ENCODE data around the gene RNU6-9. TPM values are rescaled to one million over a fixed set of nuclear protein-coding genes. Genes with fewer than 3 reads are reported as not detected.
"Not testable (repeated sequence)": the region's sequence is repeated elsewhere in the genome, so short reads cannot be mapped to it uniquely, and the experiment has no call there.

Gene RNU6-9
- total and polyA plus RNA-seq, 11 donors, result not detected

- not testable (repeated sequence) for H3K4me3 ChIP-seq, ATAC-seq, H3K27me3 ChIP-seq, DNase-seq, H3K27ac ChIP-seq, H3K4me1 ChIP-seq, H3K9me3 ChIP-seq
- 86 to 94% (median 90%) methylated on average over 15 to 24 of the region's 24 CpGs for WGBS, 4 donors
- H3K36me3 ChIP-seq, result peaks cover 0 to 75% (median 66%) of the 10 kb centered on the region in 9 donors
- intact Hi-C loops (cut with DNase I), result loop anchor here in 1 of 10 donors (5.0 kb wide), 1 partner anchor 38 kb away; the partner anchor contains the start of gene KISS1R
Measured at GRCh38 chr19:878751-879561, 14.3 kb upstream of the RNU6-9 start.

- Histone ChIP-seq H3K27me3 (no peaks in the 10 kb centered on the region), H3K9me3 (no peaks in the 10 kb centered on the region), H3K4me3 (no peak overlapping the region), H3K4me1 (no peaks in the 10 kb centered on the region), H3K27ac (no peak overlapping the region), H3K36me3 (peaks cover 0 to 75% (median 66%) of the 10 kb centered on the region in 9 donors)
- ATAC-seq, result no peak
- no peak for TF ChIP-seq POLR2A (IDR thresholded peaks at IDR 0.05)
- TF ChIP-seq, protein P1, sequence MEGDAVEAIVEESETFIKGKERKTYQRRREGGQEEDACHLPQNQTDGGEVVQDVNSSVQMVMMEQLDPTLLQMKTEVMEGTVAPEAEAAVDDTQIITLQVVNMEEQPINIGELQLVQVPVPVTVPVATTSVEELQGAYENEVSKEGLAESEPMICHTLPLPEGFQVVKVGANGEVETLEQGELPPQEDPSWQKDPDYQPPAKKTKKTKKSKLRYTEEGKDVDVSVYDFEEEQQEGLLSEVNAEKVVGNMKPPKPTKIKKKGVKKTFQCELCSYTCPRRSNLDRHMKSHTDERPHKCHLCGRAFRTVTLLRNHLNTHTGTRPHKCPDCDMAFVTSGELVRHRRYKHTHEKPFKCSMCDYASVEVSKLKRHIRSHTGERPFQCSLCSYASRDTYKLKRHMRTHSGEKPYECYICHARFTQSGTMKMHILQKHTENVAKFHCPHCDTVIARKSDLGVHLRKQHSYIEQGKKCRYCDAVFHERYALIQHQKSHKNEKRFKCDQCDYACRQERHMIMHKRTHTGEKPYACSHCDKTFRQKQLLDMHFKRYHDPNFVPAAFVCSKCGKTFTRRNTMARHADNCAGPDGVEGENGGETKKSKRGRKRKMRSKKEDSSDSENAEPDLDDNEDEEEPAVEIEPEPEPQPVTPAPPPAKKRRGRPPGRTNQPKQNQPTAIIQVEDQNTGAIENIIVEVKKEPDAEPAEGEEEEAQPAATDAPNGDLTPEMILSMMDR (IDR thresholded peaks at IDR 0.05), result no peak
- intact Hi-C loops (cut with DNase I), result loop anchor here in 1 of 10 donors (5.0 kb wide), 1 partner anchor 37 kb away; the partner anchor contains the start of gene KISS1R
- WGBS, 4 donors, result 89 to 91% (median 90%) methylated on average over 11 to 37 of the region's 37 CpGs
- no peak for DNase-seq
Measured at GRCh38 chr19:879711-880438, 13.4 kb upstream of the RNU6-9 start.

DNA sequence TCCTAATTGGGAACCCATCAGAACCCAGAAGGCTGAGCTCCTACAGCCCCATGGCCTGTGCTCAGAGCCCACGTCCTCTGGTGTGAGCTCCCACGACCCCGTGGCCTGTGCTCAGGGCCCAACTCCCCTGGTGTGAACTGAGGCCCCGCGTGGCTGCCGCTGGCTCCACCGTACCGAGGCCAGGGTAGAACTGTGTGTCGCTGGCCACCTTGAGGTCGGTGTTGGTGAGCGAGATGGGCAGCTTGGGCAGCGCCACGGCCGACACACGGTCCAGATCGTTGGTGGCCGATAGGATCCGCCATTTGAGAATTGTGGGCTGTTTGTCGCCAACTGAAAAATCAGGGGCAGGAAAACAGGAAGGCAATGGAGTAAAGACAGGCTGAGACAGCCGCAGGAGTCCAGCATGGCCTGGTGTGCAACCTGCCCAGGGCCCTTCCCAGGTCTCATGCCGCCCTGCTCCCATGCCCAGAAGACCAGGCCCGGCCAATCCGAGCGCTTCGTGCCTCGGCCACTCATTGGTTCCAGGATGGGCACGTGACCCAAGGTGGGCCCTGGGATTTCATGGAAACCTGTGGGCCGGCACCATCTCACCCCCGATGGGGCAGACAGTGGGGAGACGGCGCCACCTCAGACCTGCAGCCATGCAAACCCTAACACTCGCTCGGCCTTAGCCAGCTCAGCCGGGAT is 11.8 kb upstream of the RNU6-9 start:
- H3K27me3 ChIP-seq, result no peaks in the 10 kb centered on the region
- intact Hi-C loops (cut with DNase I), result no loop called here
- DNase-seq (no peak), ATAC-seq (no peak)
- no peak overlapping the region for H3K4me3 ChIP-seq
- no peaks in the 10 kb centered on the region for H3K4me1 ChIP-seq
- 98% methylated on average over 22 to 34 of the region's 34 CpGs for WGBS, 4 donors
- H3K36me3 ChIP-seq, result peaks cover 3 to 75% (median 66%) of the 10 kb centered on the region in 9 donors
- H3K27ac ChIP-seq, result no peak overlapping the region
- TF ChIP-seq POLR2A (IDR thresholded peaks at IDR 0.05), result no peak
- TF ChIP-seq, protein P1 (IDR thresholded peaks at IDR 0.05), result no peak
- H3K9me3 ChIP-seq, result no peaks in the 10 kb centered on the region

DNA sequence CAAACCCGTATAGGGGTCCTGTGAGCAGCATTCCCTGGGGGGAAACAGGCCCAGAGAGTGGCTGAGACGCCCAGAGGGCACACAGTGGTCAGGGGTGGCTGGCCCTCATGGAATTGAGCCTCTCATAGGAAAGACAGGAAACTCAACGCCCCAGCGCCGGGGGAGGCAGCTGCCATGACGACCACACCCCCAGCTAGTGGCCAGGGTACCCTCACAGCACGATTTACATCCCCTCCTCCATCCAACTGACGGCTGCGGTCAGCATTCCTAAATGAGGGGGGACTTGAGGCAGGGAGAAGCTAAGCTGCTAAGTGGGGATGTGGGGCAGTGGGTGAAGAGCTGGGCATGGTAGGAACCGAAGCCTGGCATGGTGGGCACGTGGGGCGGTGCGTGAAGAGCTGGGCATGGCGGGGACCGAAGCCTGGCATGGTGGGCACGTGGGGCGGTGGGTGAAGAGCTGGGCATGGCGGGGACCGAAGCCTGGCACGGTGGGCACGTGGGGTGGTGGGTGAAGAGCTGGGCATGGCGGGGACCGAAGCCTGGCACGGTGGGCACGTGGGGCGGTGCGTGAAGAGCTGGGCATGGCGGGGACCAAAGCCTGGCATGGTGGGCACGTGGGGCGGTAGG is 10.3 kb upstream of the RNU6-9 start:
- DNase-seq (no peak), ATAC-seq (no peak)
- Histone ChIP-seq H3K27ac (no peak overlapping the region), H3K9me3 (no peaks in the 10 kb centered on the region), H3K36me3 (peaks cover 0 to 79% (median 71%) of the 10 kb centered on the region in 9 donors), H3K27me3 (no peaks in the 10 kb centered on the region), H3K4me1 (no peaks in the 10 kb centered on the region), H3K4me3 (no peak overlapping the region)
- WGBS, 4 donors, result 86 to 95% (median 94%) methylated on average over 28 to 30 of the region's 30 CpGs
- intact Hi-C loops (cut with DNase I), result no loop called here
- TF ChIP-seq, protein P1 (IDR thresholded peaks at IDR 0.05), result no peak

All from heart left ventricle (tissue), 16 donors.